Coronary artery (tissue), 2 donors: Measurements from ENCODE around the gene UTF1.
A peak's percentile ranks its signal among the peaks of the same experiment; 100 is the strongest.

Source experiments
- DNase-seq: peaks from one replicate; pipeline ENCODE4 v3.0.0-alpha.2; 2017; ENCODE audit warnings: low spot score
- H3K27ac ChIP-seq, 2 donors: fragments of 200-600 bp; sonication (generic); one replicate each; pipeline ENCODE4 v1.5.1; 2016 to 2019
- H3K4me3 ChIP-seq: fragments of 200-600 bp; sonication (generic); 2 replicates; pipeline ENCODE4 v1.5.1; 2016; ENCODE audit warnings: mild to moderate bottlenecking, moderate library complexity
- CTCF ChIP-seq: fragments of 200-600 bp; sonication (generic); IDR thresholded peaks from one replicate; pipeline ENCODE4 v1.5.1; 2019; ENCODE audit warnings: antibody characterized with exemption

UTF1 gene

GRCh38 chr10:133254421-133255120 lies 24.6 kb downstream of the UTF1 start:
- Histone ChIP-seq H3K4me3 (no peak overlapping the region), H3K27ac (no peak overlapping the region)
- no peak for TF ChIP-seq CTCF
- no peak for DNase-seq

GRCh38 chr10:133255323-133255722 lies 25.3 kb downstream of the UTF1 start:
- TF ChIP-seq CTCF = no peak
- no peak overlapping the region for H3K27ac ChIP-seq
- no peak overlapping the region for H3K4me3 ChIP-seq
- no peak for DNase-seq

GRCh38 chr10:133257489-133258065 lies 27.6 kb downstream of the UTF1 start:
- Histone ChIP-seq H3K4me3 (peak overlapping the region; percentile 54), H3K27ac (peak overlapping the region; percentile 19 to 82)
- TF ChIP-seq CTCF = no peak
- DNase-seq = no peak

GRCh38 chr10:133258066-133258817 lies 28.2 kb downstream of the UTF1 start:
- no peak for TF ChIP-seq CTCF
- Histone ChIP-seq H3K27ac (peak overlapping the region; percentile 34 to 82), H3K4me3 (no peak overlapping the region)
- no peak for DNase-seq

GRCh38 chr10:133258818-133259601 lies 29.0 kb downstream of the UTF1 start:
- H3K4me3 ChIP-seq = no peak overlapping the region
- peak overlapping the region; percentile 34 to 82 for H3K27ac ChIP-seq
- TF ChIP-seq CTCF = no peak
- peak; percentile 90 for DNase-seq

GRCh38 chr10:133259602-133259989 lies 29.6 kb downstream of the UTF1 start:
- peak overlapping the region in 1 of 2 donors; percentile 82 for H3K27ac ChIP-seq
- no peak for TF ChIP-seq CTCF
- H3K4me3 ChIP-seq = no peak overlapping the region
- no peak for DNase-seq
